ENCODE data around the gene PPP6R3. TPM values are rescaled to one million over a fixed set of nuclear protein-coding genes. Genes with fewer than 3 reads are reported as not detected.

The PPP6R3 gene
- total RNA-seq, 4 donors from 2014 or later = 103 to 150 (median 119) TPM

DNA sequence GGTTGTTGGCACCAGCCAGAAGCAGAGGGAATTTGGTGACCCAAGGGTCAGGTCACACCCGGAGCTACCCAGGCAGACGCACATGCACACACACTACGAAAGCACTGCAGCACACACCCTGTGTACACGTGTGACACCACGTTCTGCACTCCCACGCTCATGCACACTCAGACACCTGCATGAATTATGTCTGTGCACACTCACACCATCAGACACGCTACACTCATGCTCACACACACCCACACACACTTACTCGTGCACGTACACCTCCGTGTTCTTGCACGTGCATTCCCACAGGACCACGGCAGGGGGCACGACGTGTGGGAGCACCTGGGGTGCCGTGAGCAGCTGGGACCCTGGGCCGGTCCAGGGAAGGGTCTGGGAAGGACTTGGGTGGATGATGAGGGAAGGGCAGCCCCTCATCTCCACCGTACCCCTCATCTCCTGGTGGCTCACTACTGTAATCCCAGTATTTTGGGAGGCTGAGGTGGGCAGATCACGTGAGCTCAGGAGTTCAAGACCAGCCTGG is 203.0 kb downstream of the PPP6R3 start:
- peaks cover 0 to 14% (median 7%) of the 10 kb centered on the region in 4 donors for H3K4me1 ChIP-seq
- no peak overlapping the region for H3K27ac ChIP-seq
- peaks cover 0 to 30% of the 10 kb centered on the region in 2 donors for H3K27me3 ChIP-seq
- WGBS, 2 donors = 83 to 85% methylated on average over 18 of the region's 18 CpGs
- no peak for DNase-seq (ENCODE audit: low spot score in 2 of 2)
- H3K36me3 ChIP-seq = no peaks in the 10 kb centered on the region
- no peaks in the 10 kb centered on the region for H3K9me3 ChIP-seq
- TF ChIP-seq EP300 (IDR thresholded peaks at IDR 0.05) (no peak), POLR2A (IDR thresholded peaks at IDR 0.05) (no peak)
- TF ChIP-seq, protein P1, sequence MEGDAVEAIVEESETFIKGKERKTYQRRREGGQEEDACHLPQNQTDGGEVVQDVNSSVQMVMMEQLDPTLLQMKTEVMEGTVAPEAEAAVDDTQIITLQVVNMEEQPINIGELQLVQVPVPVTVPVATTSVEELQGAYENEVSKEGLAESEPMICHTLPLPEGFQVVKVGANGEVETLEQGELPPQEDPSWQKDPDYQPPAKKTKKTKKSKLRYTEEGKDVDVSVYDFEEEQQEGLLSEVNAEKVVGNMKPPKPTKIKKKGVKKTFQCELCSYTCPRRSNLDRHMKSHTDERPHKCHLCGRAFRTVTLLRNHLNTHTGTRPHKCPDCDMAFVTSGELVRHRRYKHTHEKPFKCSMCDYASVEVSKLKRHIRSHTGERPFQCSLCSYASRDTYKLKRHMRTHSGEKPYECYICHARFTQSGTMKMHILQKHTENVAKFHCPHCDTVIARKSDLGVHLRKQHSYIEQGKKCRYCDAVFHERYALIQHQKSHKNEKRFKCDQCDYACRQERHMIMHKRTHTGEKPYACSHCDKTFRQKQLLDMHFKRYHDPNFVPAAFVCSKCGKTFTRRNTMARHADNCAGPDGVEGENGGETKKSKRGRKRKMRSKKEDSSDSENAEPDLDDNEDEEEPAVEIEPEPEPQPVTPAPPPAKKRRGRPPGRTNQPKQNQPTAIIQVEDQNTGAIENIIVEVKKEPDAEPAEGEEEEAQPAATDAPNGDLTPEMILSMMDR (IDR thresholded peaks at IDR 0.05) = no peak
- no peak overlapping the region for H3K4me3 ChIP-seq

DNA sequence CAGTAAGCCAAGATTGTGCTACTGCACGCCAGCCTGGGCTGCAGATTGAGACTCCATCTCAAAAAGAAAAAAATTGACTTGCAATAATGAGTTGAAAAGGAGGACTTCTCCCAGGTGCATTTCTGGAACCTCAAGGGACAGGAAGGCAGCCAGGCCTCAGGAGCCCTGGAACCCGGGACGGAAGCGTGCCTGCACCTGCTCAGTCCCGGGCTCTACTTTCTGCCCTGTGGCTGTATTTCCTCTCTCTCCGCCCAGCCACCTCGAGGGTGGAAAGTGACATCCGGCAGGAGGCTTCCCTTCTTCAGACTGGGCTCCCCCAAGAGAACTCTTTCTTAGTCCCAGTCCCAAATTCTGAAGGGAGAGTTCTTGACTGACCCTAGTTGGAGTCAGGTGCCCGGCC is 203.6 kb downstream of the PPP6R3 start:
- no peak for TF ChIP-seq EP300 (IDR thresholded peaks at IDR 0.05)
- TF ChIP-seq, protein P1 (IDR thresholded peaks at IDR 0.05) = no peak
- Histone ChIP-seq H3K4me3 (no peak overlapping the region), H3K9me3 (no peaks in the 10 kb centered on the region), H3K36me3 (no peaks in the 10 kb centered on the region), H3K27ac (no peak overlapping the region), H3K27me3 (peaks cover 0 to 30% of the 10 kb centered on the region in 2 donors), H3K4me1 (peaks cover 0 to 9% (median 4%) of the 10 kb centered on the region in 4 donors)
- no peak for DNase-seq (ENCODE audit: low spot score in 2 of 2)
- 87 to 92% methylated on average over 9 of the region's 9 CpGs for WGBS, 2 donors

DNA sequence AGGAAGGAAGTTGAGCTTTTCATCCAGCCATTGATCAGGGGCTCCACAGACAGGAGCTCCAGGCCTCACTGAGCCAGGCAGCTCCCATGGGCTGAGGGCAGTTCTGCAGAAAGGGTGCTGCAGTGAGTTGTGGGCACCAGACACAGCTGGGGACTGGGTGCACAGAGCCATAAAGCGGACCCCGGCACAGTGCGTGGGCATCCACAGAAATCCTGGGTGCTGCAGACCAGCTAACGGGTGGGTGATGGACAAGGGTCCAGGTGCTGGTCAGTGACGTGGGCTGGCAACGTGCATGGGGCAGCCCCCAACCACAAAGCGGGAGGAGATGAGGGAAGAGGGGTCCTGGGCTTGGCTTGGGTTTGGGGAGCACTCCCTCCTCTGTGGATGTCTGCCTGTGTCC is 204.4 kb downstream of the PPP6R3 start:
- Histone ChIP-seq H3K4me3 (no peak overlapping the region), H3K27me3 (peaks cover 0 to 30% of the 10 kb centered on the region in 2 donors), H3K36me3 (no peaks in the 10 kb centered on the region), H3K4me1 (peaks cover 0 to 1% (median 0%) of the 10 kb centered on the region in 4 donors), H3K27ac (no peak overlapping the region), H3K9me3 (no peaks in the 10 kb centered on the region)
- 90 to 92% methylated on average over 6 to 7 of the region's 7 CpGs for WGBS, 2 donors
- no peak for DNase-seq (ENCODE audit: low spot score in 2 of 2)
- TF ChIP-seq POLR2A (IDR thresholded peaks at IDR 0.05) = no peak

Small RNA genes lying within 50 kb of the gene (small RNA-seq; reads per million reads assigned to genes)
- gene NDUFA3P2 = not detected

Other genes starting within 250 kb of the PPP6R3 start
- gene KMT5B, start 247.5 kb upstream of the PPP6R3 start, total RNA-seq = 10 to 100 TPM; 25.5 to 47.1 (median 40.3) TPM
- 10 to 100 TPM; 33.3 to 59.4 (median 41.2) TPM for gene C11orf24, start 188.8 kb upstream of the PPP6R3 start, total RNA-seq
- 10 to 100 TPM; 22.3 to 43.2 (median 33.8) TPM for gene LRP5, start 148.2 kb upstream of the PPP6R3 start, total RNA-seq
- 1 to 10 TPM in 1 of 4 donors, not detected in 3; 3.3 TPM for gene GAL, start 223.8 kb downstream of the PPP6R3 start, total RNA-seq